H9 (cell line): Measurements from ENCODE around the gene RAI1. TPM values are rescaled to one million over a fixed set of nuclear protein-coding genes. Genes with fewer than 3 reads are reported as not detected.

Source experiments
- DNase-seq: peaks from one replicate; pipeline ENCODE4 v3.0.0-alpha.2; 2017
- H2AFZ ChIP-seq: one replicate; pipeline ENCODE4 v1.6.1; 2013; ENCODE audit warnings: mild to moderate bottlenecking, low read length, control low read depth, moderate library complexity
- H2AK5ac ChIP-seq: 2 replicates; pipeline ENCODE4 v1.6.1; 2013; ENCODE audit warnings: low read length, control low read depth, mixed read lengths; ENCODE audit not compliant: insufficient read length
- H2BK120ac ChIP-seq: one replicate; pipeline ENCODE4 v1.6.1; 2013; ENCODE audit warnings: low read depth, mild to moderate bottlenecking, low read length, control low read depth, inconsistent platforms; ENCODE audit not compliant: poor library complexity, severe bottlenecking
- H2BK12ac ChIP-seq: 2 replicates; pipeline ENCODE4 v1.6.1; 2013; ENCODE audit warnings: low read length, control low read depth, mixed read lengths, low read depth; ENCODE audit not compliant: insufficient read length
- H2BK15ac ChIP-seq: 2 replicates; pipeline ENCODE4 v1.6.1; 2013; ENCODE audit warnings: low read depth, low read length, control low read depth
- H2BK20ac ChIP-seq: one replicate; pipeline ENCODE4 v1.6.1; 2013; ENCODE audit warnings: low read depth, mild to moderate bottlenecking, low read length, control low read depth, inconsistent platforms; ENCODE audit not compliant: poor library complexity, severe bottlenecking
- H2BK5ac ChIP-seq: 2 replicates; pipeline ENCODE4 v1.6.1; 2013; ENCODE audit warnings: low read length, control low read depth, mixed read lengths; ENCODE audit not compliant: insufficient read length
- H3K14ac ChIP-seq: 2 replicates; pipeline ENCODE4 v1.6.1; 2013; ENCODE audit warnings: low read length, control low read depth; ENCODE audit not compliant: insufficient read depth
- H3K18ac ChIP-seq: 2 replicates; pipeline ENCODE4 v1.6.1; 2013; ENCODE audit warnings: low read depth, mild to moderate bottlenecking, mixed read lengths, low read length, control low read depth; ENCODE audit not compliant: insufficient read length
- H3K23ac ChIP-seq: 2 replicates; pipeline ENCODE4 v1.6.1; 2013; ENCODE audit warnings: low read length, control low read depth, mixed read lengths, low read depth; ENCODE audit not compliant: insufficient read length
- H3K23me2 ChIP-seq: 2 replicates; pipeline ENCODE4 v1.6.1; 2013; ENCODE audit warnings: low read depth, mild to moderate bottlenecking, mixed read lengths, low read length, control low read depth; ENCODE audit not compliant: insufficient read length, poor library complexity, severe bottlenecking
- H3K27ac ChIP-seq: 2 replicates; pipeline ENCODE4 v1.5.1; 2013; ENCODE audit warnings: low read length, control low read depth, mixed read lengths, low read depth; ENCODE audit not compliant: insufficient read length
- H3K27me3 ChIP-seq: 2 replicates; pipeline ENCODE4 v1.6.1; 2013; ENCODE audit warnings: low read length, control low read depth, inconsistent platforms; ENCODE audit not compliant: insufficient read depth
- H3K4ac ChIP-seq: 2 replicates; pipeline ENCODE4 v1.6.1; 2013; ENCODE audit warnings: low read depth, mild to moderate bottlenecking, control low read depth, inconsistent platforms, low read length, moderate library complexity
- H3K4me1 ChIP-seq: 2 replicates; pipeline ENCODE4 v1.6.1; 2013; ENCODE audit warnings: low read length, control low read depth, inconsistent platforms; ENCODE audit not compliant: insufficient read depth
- H3K4me2 ChIP-seq: 2 replicates; pipeline ENCODE4 v1.6.1; 2013; ENCODE audit warnings: low read length, control low read depth, mixed read lengths; ENCODE audit not compliant: insufficient read length, insufficient read depth
- H3K56ac ChIP-seq: 2 replicates; pipeline ENCODE4 v1.6.1; 2013; ENCODE audit warnings: low read depth, mild to moderate bottlenecking, mixed read lengths, low read length, control low read depth; ENCODE audit not compliant: insufficient read length
- H3K79me1 ChIP-seq: 2 replicates; pipeline ENCODE4 v1.6.1; 2013; ENCODE audit warnings: low read depth, mild to moderate bottlenecking, moderate library complexity, low read length, control low read depth, inconsistent platforms; ENCODE audit not compliant: insufficient read depth, poor library complexity, severe bottlenecking
- H3K79me2 ChIP-seq: 2 replicates; pipeline ENCODE4 v1.6.1; 2013; ENCODE audit warnings: low read length, control low read depth, inconsistent platforms; ENCODE audit not compliant: insufficient read depth
- H3K9ac ChIP-seq: 2 replicates; pipeline ENCODE4 v1.6.1; 2013; ENCODE audit warnings: low read length, control low read depth, mixed read lengths; ENCODE audit not compliant: insufficient read length; ENCODE audit errors: extremely low read depth
- H3K9me3 ChIP-seq: one replicate; pipeline ENCODE4 v1.6.1; 2013; ENCODE audit warnings: low read depth, low read length, inconsistent platforms; ENCODE audit not compliant: control insufficient read depth
- H3T11ph ChIP-seq: one replicate; pipeline ENCODE4 v1.6.1; 2013; ENCODE audit warnings: mild to moderate bottlenecking, low read length, control low read depth, inconsistent platforms
- H4K20me1 ChIP-seq: one replicate; pipeline ENCODE4 v1.6.1; 2013; ENCODE audit not compliant: control insufficient read depth, insufficient read length, insufficient read depth
- H4K5ac ChIP-seq: 2 replicates; pipeline ENCODE4 v1.6.1; 2013; ENCODE audit warnings: low read depth, mild to moderate bottlenecking, mixed read lengths, low read length, control low read depth; ENCODE audit not compliant: insufficient read length
- H4K8ac ChIP-seq: replicated peaks from 2 replicates; pipeline ENCODE4 v1.6.1; 2013; ENCODE audit warnings: low read length, control low read depth, mixed read lengths, low read depth; ENCODE audit not compliant: insufficient read length
- H4K91ac ChIP-seq: 2 replicates; pipeline ENCODE4 v1.6.1; 2013; ENCODE audit warnings: low read depth, mild to moderate bottlenecking, moderate library complexity, mixed read lengths, low read length, control low read depth; ENCODE audit not compliant: insufficient read length
- H3K27ac Mint-ChIP-seq, 3 experiments: 2 replicates in 2 of 3; 3 replicates in 1 of 3; pipeline ENCODE4 v1.8.0; 2020 to 2021; ENCODE audit warnings: mixed read lengths in 3 of 3, mild to moderate bottlenecking in 1 of 3, moderate library complexity in 1 of 3
- H3K27me3 Mint-ChIP-seq: 2 replicates; pipeline ENCODE4 v1.8.0; 2021; ENCODE audit warnings: low read depth, mild to moderate bottlenecking, moderate library complexity, mixed read lengths
- H3K36me3 Mint-ChIP-seq, 3 experiments: 2 replicates in 2 of 3; 3 replicates in 1 of 3; pipeline ENCODE4 v1.8.0; 2020 to 2021; ENCODE audit warnings: low read depth in 3 of 3, mixed read lengths in 3 of 3; ENCODE audit not compliant: insufficient read depth in 1 of 3
- H3K4me1 Mint-ChIP-seq, 2 experiments: 2 replicates each; pipeline ENCODE4 v1.8.0; 2020; ENCODE audit warnings: mixed read lengths in 2 of 2
- H3K4me3 Mint-ChIP-seq, 2 experiments: 2 replicates in 1 of 2; 3 replicates in 1 of 2; pipeline ENCODE4 v1.8.0; 2020 to 2021; ENCODE audit warnings: mild to moderate bottlenecking in 2 of 2, mixed read lengths in 2 of 2, moderate library complexity in 1 of 2
- H3K9me3 Mint-ChIP-seq, 2 experiments: 2 replicates in 1 of 2; 3 replicates in 1 of 2; pipeline ENCODE4 v1.8.0; 2020; ENCODE audit warnings: mild to moderate bottlenecking in 2 of 2, mixed read lengths in 2 of 2, moderate library complexity in 1 of 2
- CTCF ChIP-seq: fragments of 200-600 bp; sonication (generic); conservative IDR thresholded peaks from 3 replicates; pipeline ENCODE4 v1.8.0; 2021; ENCODE audit warnings: antibody characterized with exemption, mild to moderate bottlenecking
- WGBS: extraction: QIAGEN DNeasy Blood & Tissue Kit; methylation state at CpG from one replicate; pipeline ENCODE4 v1.1.7; 2013; ENCODE audit warnings: missing lambda C conversion rate, low lambda C conversion rate, mixed read lengths; ENCODE audit not compliant: insufficient read length; ENCODE audit errors: extremely low coverage; 5-methylcytosine and 5-hydroxymethylcytosine counted together
- total RNA-seq: library from RNA; stranded (reverse); gene quantifications from 2 replicates; pipeline ENCODE4 v1.2.1, GENCODE V29; 2021

Gene RAI1
- total RNA-seq, 1 experiment from 2014 or later: 1.5 TPM

- no peaks in the 10 kb centered on the region for H3K27me3 ChIP-seq
- no peak for TF ChIP-seq CTCF
- no peaks in the 10 kb centered on the region for H4K20me1 ChIP-seq
- DNase-seq: no peak
- H3K23ac ChIP-seq: no peak overlapping the region
- H3T11ph ChIP-seq: no peak overlapping the region
- no peak overlapping the region for H2AFZ ChIP-seq
- no peak overlapping the region for H4K5ac ChIP-seq
- H3K4me2 ChIP-seq: no peak overlapping the region
- H3K56ac ChIP-seq: no peak overlapping the region
- H4K8ac ChIP-seq: no peak overlapping the region
- H3K14ac ChIP-seq: no peak overlapping the region
- H3K18ac ChIP-seq: no peak overlapping the region
- WGBS: no CpG with 5 or more reads among the region's 5 CpGs
- H3K9me3 Mint-ChIP-seq: no peaks in the 10 kb centered on the region; a peak in 1 of 5 replicates
- H2BK12ac ChIP-seq: no peak overlapping the region
- H3K36me3 Mint-ChIP-seq: no peaks in the 10 kb centered on the region
- no peaks in the 10 kb centered on the region for H3K9me3 ChIP-seq
- H2BK120ac ChIP-seq: no peak overlapping the region
- no peaks in the 10 kb centered on the region for H3K79me2 ChIP-seq
- no peak overlapping the region for H2AK5ac ChIP-seq
- no peaks in the 10 kb centered on the region for H3K23me2 ChIP-seq
- no peak overlapping the region for H2BK5ac ChIP-seq
- no peaks in the 10 kb centered on the region for H3K79me1 ChIP-seq
- H2BK20ac ChIP-seq: no peak overlapping the region
- no peak overlapping the region for H3K4me3 Mint-ChIP-seq
- peaks cover 2% of the 10 kb centered on the region; the same call in 1 of the 2 replicates for H3K4me1 ChIP-seq
- H4K91ac ChIP-seq: no peak overlapping the region
- no peak overlapping the region for H3K27ac Mint-ChIP-seq
- H3K27me3 Mint-ChIP-seq: peaks cover 40% of the 10 kb centered on the region
- no peak overlapping the region for H2BK15ac ChIP-seq
- H3K4me1 Mint-ChIP-seq: peaks cover 32 to 46% of the 10 kb centered on the region in 2 experiments
- H3K4ac ChIP-seq: no peak overlapping the region
- no peak overlapping the region for H3K27ac ChIP-seq
- no peak overlapping the region for H3K9ac ChIP-seq
Measured at GRCh38 chr17:17742133-17742621, 60.9 kb downstream of the RAI1 start.
